ENCODE measurements around the gene LHPP.
"Not testable (repeated sequence)": the region's sequence is repeated elsewhere in the genome, so short reads cannot be mapped to it uniquely, and the experiment has no call there.

The LHPP gene

GRCh38 chr10:124461642-124462347, at the start of gene LHPP:
Gene LHPP (plus strand): TSS chr10:124461823. CDS start chr10:124461863, 40 bp downstream.
- peak; percentile 83 for DNase-seq (ENCODE audit: low read depth)

GRCh38 chr10:124414076-124414475, 47.5 kb upstream of the LHPP start:
- peak; percentile 13 for DNase-seq (ENCODE audit: low read depth)

- DNase-seq (ENCODE audit: low read depth), result no peak
Observed at GRCh38 chr10:124415210-124415609, 46.4 kb upstream of the LHPP start.

- peak; percentile 31 for DNase-seq (ENCODE audit: low read depth)
Observed at GRCh38 chr10:124416733-124417132, 44.9 kb upstream of the LHPP start.

- DNase-seq (ENCODE audit: low read depth), result peak; percentile 67
Observed at GRCh38 chr10:124417895-124418725, 43.5 kb upstream of the LHPP start.

- peak; percentile 95 for DNase-seq (ENCODE audit: low read depth)
Observed at GRCh38 chr10:124418726-124419501, 42.7 kb upstream of the LHPP start, which contains the start of gene OAT. Gene OAT (minus strand): TSS chr10:124418923. CDS start chr10:124412171, 6,752 bp downstream.

GRCh38 chr10:124419635-124420034, 42.0 kb upstream of the LHPP start:
- DNase-seq (ENCODE audit: low read depth), result no peak

GRCh38 chr10:124420254-124420653, 41.4 kb upstream of the LHPP start:
- DNase-seq (ENCODE audit: low read depth), result no peak

- DNase-seq (ENCODE audit: low read depth), result no peak
Observed at GRCh38 chr10:124422742-124423141, 38.9 kb upstream of the LHPP start.

- no peak for DNase-seq (ENCODE audit: low read depth)
Observed at GRCh38 chr10:124423813-124424212, 37.8 kb upstream of the LHPP start.

GRCh38 chr10:124425227-124425962, 36.2 kb upstream of the LHPP start:
- no peak for DNase-seq (ENCODE audit: low read depth)

- no peak for DNase-seq (ENCODE audit: low read depth)
Observed at GRCh38 chr10:124428207-124428777, 33.3 kb upstream of the LHPP start.

GRCh38 chr10:124429576-124429975, 32.0 kb upstream of the LHPP start:
- DNase-seq (ENCODE audit: low read depth), result no peak

- no peak for DNase-seq (ENCODE audit: low read depth)
Observed at GRCh38 chr10:124430077-124430476, 31.5 kb upstream of the LHPP start.

GRCh38 chr10:124433461-124433860, 28.2 kb upstream of the LHPP start:
- no peak for DNase-seq (ENCODE audit: low read depth)

GRCh38 chr10:124435683-124436082, 25.9 kb upstream of the LHPP start:
- not testable (repeated sequence) for DNase-seq (ENCODE audit: low read depth)

- DNase-seq (ENCODE audit: low read depth), result no peak
Observed at GRCh38 chr10:124436191-124436638, 25.4 kb upstream of the LHPP start.

GRCh38 chr10:124441694-124442093, 19.9 kb upstream of the LHPP start:
- not testable (repeated sequence) for DNase-seq (ENCODE audit: low read depth)

- DNase-seq (ENCODE audit: low read depth), result no peak
Observed at GRCh38 chr10:124446830-124447750, 14.5 kb upstream of the LHPP start.

Data from iris pigment epithelial cell (primary cell).